ENCODE measurements around the gene EYS.

DNA sequence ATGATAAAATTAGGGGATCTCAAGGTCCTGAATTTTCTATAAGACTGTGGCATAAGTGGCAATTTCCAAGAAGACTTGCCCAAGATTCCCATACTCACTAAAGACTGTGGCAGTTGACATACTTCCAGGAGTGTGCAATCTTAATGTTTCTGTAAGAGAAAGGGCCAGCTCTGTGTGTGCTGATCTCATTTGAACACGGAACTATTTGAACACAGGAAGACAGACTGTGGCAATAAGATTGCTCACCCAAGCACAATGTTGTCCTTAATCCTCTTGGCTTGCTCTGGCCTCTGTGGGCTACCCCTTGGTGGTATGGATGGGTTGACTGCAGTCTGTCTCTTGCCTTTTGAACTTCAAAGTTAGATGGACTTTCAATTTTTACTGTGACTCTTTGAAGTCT lies 1920.0 kb downstream of the EYS start:
- TF ChIP-seq, protein P1, sequence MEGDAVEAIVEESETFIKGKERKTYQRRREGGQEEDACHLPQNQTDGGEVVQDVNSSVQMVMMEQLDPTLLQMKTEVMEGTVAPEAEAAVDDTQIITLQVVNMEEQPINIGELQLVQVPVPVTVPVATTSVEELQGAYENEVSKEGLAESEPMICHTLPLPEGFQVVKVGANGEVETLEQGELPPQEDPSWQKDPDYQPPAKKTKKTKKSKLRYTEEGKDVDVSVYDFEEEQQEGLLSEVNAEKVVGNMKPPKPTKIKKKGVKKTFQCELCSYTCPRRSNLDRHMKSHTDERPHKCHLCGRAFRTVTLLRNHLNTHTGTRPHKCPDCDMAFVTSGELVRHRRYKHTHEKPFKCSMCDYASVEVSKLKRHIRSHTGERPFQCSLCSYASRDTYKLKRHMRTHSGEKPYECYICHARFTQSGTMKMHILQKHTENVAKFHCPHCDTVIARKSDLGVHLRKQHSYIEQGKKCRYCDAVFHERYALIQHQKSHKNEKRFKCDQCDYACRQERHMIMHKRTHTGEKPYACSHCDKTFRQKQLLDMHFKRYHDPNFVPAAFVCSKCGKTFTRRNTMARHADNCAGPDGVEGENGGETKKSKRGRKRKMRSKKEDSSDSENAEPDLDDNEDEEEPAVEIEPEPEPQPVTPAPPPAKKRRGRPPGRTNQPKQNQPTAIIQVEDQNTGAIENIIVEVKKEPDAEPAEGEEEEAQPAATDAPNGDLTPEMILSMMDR (IDR thresholded peaks at IDR 0.05; ENCODE audit: low read depth, low read length): no peak
- no peak for TF ChIP-seq POLR2A (IDR thresholded peaks at IDR 0.05; ENCODE audit: extremely low read depth, insufficient read length)
- TF ChIP-seq, protein P2, sequence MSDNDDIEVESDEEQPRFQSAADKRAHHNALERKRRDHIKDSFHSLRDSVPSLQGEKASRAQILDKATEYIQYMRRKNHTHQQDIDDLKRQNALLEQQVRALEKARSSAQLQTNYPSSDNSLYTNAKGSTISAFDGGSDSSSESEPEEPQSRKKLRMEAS (IDR thresholded peaks at IDR 0.05; ENCODE audit: low read depth, low read length): no peak
- no peak for TF ChIP-seq MYC (IDR thresholded peaks at IDR 0.05; ENCODE audit: low read depth, low read length)
